Glomerular visceral epithelial cell (primary cell): ENCODE data around the gene TAF6.

ENCODE experiments used
- DNase-seq: peaks from one replicate; pipeline ENCODE4 v3.0.0-alpha.2; 2016; ENCODE audit errors: extremely low spot score

Gene TAF6

GRCh38 chr7:100095704-100096103, 23.5 kb downstream of the TAF6 start:
- no peak for DNase-seq

GRCh38 chr7:100095289-100095688, 23.9 kb downstream of the TAF6 start:
- no peak for DNase-seq

DNA sequence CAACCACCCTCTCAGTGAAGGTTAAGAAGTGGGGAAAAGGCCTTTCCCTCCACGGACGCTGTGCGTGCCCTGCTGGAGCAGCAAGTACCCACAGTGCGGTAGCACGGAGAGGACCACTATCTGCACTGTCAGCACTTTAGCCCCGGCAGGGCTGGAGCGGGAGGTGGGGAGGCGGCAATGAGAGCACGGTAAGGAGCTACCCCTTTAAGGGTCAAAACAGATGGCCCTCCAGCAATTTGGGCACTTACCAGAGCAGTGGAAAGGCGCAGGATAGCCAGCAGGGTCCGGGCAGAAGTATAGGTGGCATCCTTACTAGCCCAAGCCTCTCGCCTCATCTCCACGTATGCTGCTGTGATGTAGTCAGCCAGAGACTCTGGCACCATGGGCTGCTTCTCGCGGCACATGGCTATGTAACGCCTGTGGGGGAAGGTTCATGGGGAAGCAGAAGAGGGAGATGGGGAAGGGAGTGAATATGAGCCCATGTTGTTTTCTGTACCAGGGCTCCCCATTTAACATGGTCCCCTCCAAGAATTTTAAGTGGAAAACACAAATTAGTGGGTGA, 25.2 kb downstream of the TAF6 start:
- DNase-seq, result no peak

GRCh38 chr7:100093498-100093897, 25.7 kb downstream of the TAF6 start:
- no peak for DNase-seq

DNA sequence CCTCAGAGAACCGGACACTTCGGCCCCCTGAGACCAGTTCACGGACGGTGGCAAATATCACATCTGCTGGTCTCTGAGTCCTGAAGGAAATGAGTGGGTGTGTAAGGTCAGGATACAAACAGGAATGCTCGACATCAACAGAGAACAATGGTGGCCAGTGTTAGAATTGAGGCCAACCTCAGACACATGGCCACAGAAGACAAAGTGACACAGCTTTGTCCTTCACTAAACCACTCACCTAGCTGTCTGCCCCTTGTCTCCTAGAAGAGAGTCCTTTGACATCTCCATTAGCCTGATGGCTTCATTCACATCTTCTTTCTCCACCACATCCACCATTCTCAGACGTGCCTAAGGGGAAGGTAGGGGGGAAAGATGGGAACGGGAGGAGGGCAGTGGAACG, 26.1 kb downstream of the TAF6 start:
- no peak for DNase-seq

DNA sequence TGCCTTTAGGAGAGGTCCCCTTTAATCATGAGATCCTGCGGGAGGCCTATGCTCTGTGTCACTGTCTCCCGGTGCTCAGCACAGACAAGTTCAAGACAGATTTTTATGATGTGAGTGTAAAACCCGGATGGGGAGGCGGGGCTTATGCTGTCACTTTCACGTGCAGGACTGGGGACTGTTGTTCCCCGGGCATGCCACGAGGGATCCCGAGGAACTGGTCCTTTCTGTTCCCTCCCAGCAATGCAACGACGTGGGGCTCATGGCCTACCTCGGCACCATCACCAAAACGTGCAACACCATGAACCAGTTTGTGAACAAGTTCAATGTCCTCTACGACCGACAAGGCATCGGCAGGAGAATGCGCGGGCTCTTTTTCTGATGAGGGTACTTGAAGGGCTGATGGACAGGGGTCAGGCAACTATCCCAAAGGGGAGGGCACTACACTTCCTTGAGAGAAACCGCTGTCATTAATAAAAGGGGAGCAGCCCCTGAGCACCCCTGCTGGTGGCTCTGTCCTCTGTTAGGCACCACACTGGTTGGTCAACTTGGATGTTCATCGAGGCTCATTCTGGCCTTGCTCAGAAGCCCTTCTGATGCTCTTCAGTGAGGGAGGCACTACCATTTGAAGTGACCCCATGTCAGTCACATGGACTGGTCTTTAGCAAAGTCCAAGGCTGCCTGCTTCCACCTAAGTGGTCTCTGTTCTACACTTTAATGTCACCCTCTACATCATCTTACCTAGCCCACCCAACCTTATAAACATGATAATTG, 27.6 kb downstream of the TAF6 start:
- DNase-seq, result peak; percentile 30

DNA sequence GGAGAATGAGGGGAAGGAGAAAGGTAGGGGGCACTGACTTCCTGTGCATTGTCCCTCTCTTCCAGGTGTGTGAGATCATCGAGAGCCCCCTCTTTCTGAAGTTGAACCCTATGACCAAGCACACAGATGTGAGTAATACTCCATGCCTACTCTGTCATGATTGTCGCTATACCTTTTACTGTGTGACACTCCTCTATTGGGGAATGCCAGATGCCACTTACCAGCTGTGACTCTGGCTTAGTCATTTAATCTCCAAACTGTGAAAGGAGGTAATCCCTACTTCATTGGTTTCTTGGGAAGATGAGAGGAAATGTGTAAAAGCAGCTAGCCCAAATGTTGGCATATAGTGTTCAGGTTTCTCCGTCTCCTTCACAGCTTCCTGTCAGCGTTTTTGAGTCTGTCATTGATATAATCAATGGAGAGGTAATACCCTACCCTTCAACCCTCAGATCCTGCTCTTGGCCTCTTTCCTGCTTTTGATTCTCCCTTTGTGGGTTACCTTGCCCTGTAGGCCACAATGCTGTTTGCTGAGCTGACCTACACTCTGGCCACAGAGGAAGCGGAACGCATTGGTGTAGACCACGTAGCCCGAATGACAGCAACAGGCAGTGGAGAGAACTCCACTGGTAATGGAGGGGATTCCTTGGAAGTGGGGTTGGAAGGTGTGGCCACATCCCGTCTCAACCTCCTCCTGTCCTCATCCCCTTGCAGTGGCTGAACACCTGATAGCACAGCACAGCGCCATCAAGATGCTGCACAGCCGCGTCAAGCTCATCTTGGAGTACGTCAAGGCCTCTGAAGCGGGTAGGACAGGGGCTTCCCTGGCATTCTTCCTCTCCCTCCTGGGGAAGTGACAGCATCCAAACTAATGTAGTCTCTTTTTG, 28.4 kb downstream of the TAF6 start:
- DNase-seq, result no peak

DNA sequence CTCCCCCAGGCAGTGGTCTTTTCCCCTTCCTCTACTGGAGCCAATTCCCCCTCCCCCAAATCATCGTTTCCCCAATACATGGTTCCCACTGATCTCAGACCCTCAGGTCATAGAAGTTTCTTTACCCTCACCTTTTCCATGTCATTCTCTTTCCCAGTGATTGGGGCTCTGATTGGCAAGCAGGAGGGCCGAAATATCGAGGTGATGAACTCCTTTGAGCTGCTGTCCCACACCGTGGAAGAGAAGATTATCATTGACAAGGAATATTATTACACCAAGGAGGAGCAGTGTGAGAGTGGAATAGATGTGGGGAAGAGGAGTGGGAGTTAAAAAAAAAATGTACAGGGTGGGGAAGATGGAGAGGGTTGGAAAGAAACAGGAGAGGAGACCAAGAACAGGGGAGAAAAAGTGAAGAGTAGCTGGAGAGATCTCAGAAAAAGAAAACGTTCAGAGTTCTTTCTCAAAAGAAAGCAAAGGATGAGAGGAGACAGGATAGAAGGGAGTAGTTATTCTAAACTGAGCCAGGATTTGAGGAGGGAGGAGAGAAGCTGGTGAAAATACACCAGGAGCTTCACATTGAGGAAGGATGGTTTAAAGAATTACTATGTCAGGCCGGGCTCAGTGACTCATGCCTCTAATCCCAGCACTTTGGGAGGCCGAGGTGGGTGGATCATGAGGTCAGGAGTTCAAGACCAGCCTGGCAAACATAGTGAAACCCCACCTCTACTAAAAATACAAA, 29.5 kb downstream of the TAF6 start:
- peak; percentile 32 for DNase-seq

- peak; percentile 65 for DNase-seq
Observed at GRCh38 chr7:100088621-100089457, 30.3 kb downstream of the TAF6 start, which contains the start of gene COPS6. Gene COPS6 (plus strand): TSS chr7:100088969. CDS start chr7:100088991, 22 bp downstream.

- DNase-seq, result no peak
Observed at GRCh38 chr7:100088095-100088620, 31.0 kb downstream of the TAF6 start.

GRCh38 chr7:100087055-100087750, 32.0 kb downstream of the TAF6 start:
- DNase-seq, result peak; percentile 72

GRCh38 chr7:100085515-100085914, 33.6 kb downstream of the TAF6 start:
- DNase-seq, result no peak

DNA sequence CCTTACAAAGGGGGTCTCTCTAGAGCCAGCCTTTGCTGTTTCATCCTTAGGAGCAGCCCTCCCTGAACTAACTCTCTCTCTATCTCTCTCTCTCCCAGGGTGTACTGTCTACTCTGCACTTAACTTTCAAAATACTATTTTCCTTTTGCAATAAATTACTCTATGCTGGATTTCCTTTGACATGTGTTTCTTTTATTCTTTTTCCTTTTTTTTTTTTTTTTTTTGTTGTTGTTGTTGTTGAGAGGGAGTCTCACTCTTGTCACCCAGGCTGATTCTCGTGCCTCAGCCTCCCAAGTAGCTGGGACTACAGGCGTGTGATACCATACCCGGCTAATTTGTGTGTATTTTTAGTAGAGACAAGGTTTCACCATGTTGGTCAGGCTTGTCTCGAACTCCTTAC, 36.2 kb downstream of the TAF6 start:
- no peak for DNase-seq

GRCh38 chr7:100081535-100082102, 37.5 kb downstream of the TAF6 start, which contains the start of gene ZNF3:
Gene ZNF3 (minus strand): TSS chr7:100081723. CDS start chr7:100077357, 4,366 bp downstream.
- peak; percentile 98 for DNase-seq

- no peak for DNase-seq
Observed at GRCh38 chr7:100080907-100081534, 38.1 kb downstream of the TAF6 start.

- no peak for DNase-seq
Observed at GRCh38 chr7:100079024-100079560, 40.1 kb downstream of the TAF6 start.

GRCh38 chr7:100077205-100077604, 42.0 kb downstream of the TAF6 start:
- no peak for DNase-seq

GRCh38 chr7:100075418-100075817, 43.7 kb downstream of the TAF6 start:
- no peak for DNase-seq

GRCh38 chr7:100074841-100075240, 44.3 kb downstream of the TAF6 start:
- DNase-seq, result no peak
